ENCODE measurements around the gene IL10RA. TPM values are rescaled to one million over a fixed set of nuclear protein-coding genes. Genes with fewer than 3 reads are reported as not detected.
A peak's percentile ranks its signal among the peaks of the same experiment; 100 is the strongest.

Gene IL10RA
- 1 to 10 TPM; 2.9 to 7.2 (median 4.4) TPM for total RNA-seq

GRCh38 chr11:117985953-117986887 lies at the start of gene IL10RA:
TSS of gene IL10RA (plus strand) at chr11:117986394. CDS start at chr11:117986468, 74 bp downstream.
- DNase-seq (ENCODE audit: low spot score in 2 of 2) = peak in 1 of 2 donors; percentile 82
- peaks cover 8% of the 10 kb centered on the region for H3K27me3 ChIP-seq
- peaks cover 28% of the 10 kb centered on the region for H3K4me1 ChIP-seq
- peak within 1 kb of the TSS; percentile 51 for H3K4me3 ChIP-seq
- H3K27ac ChIP-seq = peak within 1 kb of the TSS; percentile 83
- TF ChIP-seq CTCF (IDR thresholded peaks at IDR 0.05) (no peak), POLR2AphosphoS5 (IDR thresholded peaks at IDR 0.05) (no peak), EP300 (IDR thresholded peaks at IDR 0.05) (no peak), POLR2A (IDR thresholded peaks at IDR 0.05) (peak in 1 of 2 donors; percentile 16)
- no peaks in the 10 kb centered on the region for H3K9me3 ChIP-seq
- no peaks in the 10 kb centered on the region for H3K36me3 ChIP-seq
- WGBS = 10% methylated on average over 17 of the region's 71 CpGs

GRCh38 chr11:117936973-117937372 lies 49.2 kb upstream of the IL10RA start:
- DNase-seq (ENCODE audit: low spot score in 2 of 2) = no peak
- no peaks in the 10 kb centered on the region for H3K36me3 ChIP-seq
- H3K27me3 ChIP-seq = no peaks in the 10 kb centered on the region
- WGBS = 51% methylated on average over 6 of the region's 6 CpGs
- H3K27ac ChIP-seq = no peak overlapping the region
- no peak overlapping the region for H3K4me3 ChIP-seq
- TF ChIP-seq EP300 (IDR thresholded peaks at IDR 0.05) = no peak
- TF ChIP-seq POLR2A (IDR thresholded peaks at IDR 0.05) = no peak
- no peak for TF ChIP-seq POLR2AphosphoS5 (IDR thresholded peaks at IDR 0.05)
- TF ChIP-seq CTCF (IDR thresholded peaks at IDR 0.05) = no peak
- H3K9me3 ChIP-seq = no peaks in the 10 kb centered on the region
- H3K4me1 ChIP-seq = no peaks in the 10 kb centered on the region

- DNase-seq (ENCODE audit: low spot score in 2 of 2) = no peak
- no peaks in the 10 kb centered on the region for H3K36me3 ChIP-seq
- no peaks in the 10 kb centered on the region for H3K27me3 ChIP-seq
- H3K4me3 ChIP-seq = no peak overlapping the region
- TF ChIP-seq POLR2AphosphoS5 (IDR thresholded peaks at IDR 0.05) (no peak), CTCF (IDR thresholded peaks at IDR 0.05) (no peak), EP300 (IDR thresholded peaks at IDR 0.05) (no peak), POLR2A (IDR thresholded peaks at IDR 0.05) (no peak)
- H3K4me1 ChIP-seq = no peaks in the 10 kb centered on the region
- H3K27ac ChIP-seq = no peak overlapping the region
- H3K9me3 ChIP-seq = no peaks in the 10 kb centered on the region
- 94% methylated on average over 8 of the region's 8 CpGs for WGBS
These were observed 45.5 kb upstream of the IL10RA start for GRCh38 chr11:117940736-117941135.

- WGBS = no CpG with 5 or more reads among the region's 4 CpGs
- H3K27me3 ChIP-seq = no peaks in the 10 kb centered on the region
- no peaks in the 10 kb centered on the region for H3K4me1 ChIP-seq
- no peaks in the 10 kb centered on the region for H3K9me3 ChIP-seq
- no peak overlapping the region for H3K4me3 ChIP-seq
- no peak overlapping the region for H3K27ac ChIP-seq
- no peak for DNase-seq (ENCODE audit: low spot score in 2 of 2)
- TF ChIP-seq EP300 (IDR thresholded peaks at IDR 0.05) (no peak), POLR2AphosphoS5 (IDR thresholded peaks at IDR 0.05) (no peak)
- H3K36me3 ChIP-seq = no peaks in the 10 kb centered on the region
These were observed 45.0 kb upstream of the IL10RA start for GRCh38 chr11:117941163-117941707.

- no peak for DNase-seq (ENCODE audit: low spot score in 2 of 2)
- no peak for TF ChIP-seq POLR2A (IDR thresholded peaks at IDR 0.05)
- TF ChIP-seq CTCF (IDR thresholded peaks at IDR 0.05) = no peak
- TF ChIP-seq EP300 (IDR thresholded peaks at IDR 0.05) = no peak
- no peak for TF ChIP-seq POLR2AphosphoS5 (IDR thresholded peaks at IDR 0.05)
- Histone ChIP-seq H3K27me3 (peaks cover under 1% of the 10 kb centered on the region), H3K36me3 (no peaks in the 10 kb centered on the region), H3K4me1 (peaks cover 7% of the 10 kb centered on the region), H3K4me3 (no peak overlapping the region), H3K27ac (no peak overlapping the region), H3K9me3 (no peaks in the 10 kb centered on the region)
- 80% methylated on average over 6 of the region's 6 CpGs for WGBS
These were observed 44.1 kb upstream of the IL10RA start for GRCh38 chr11:117941976-117942654.
